ENCODE results near the gene IKBKE. TPM values are rescaled to one million over a fixed set of nuclear protein-coding genes. Genes with fewer than 3 reads are reported as not detected.

IKBKE gene
- total RNA-seq, 1 experiment from 2014 or later: 6.6 TPM

GRCh38 chr1:206524739-206525364, 54.6 kb downstream of the IKBKE start:
- Histone ChIP-seq H2BK120ac (ENCODE audit: low read depth, low read length, poor library complexity, severe bottlenecking) (no peak overlapping the region), H4K5ac (ENCODE audit: insufficient read length, low read depth, low read length) (no peak overlapping the region), H2AK5ac (ENCODE audit: insufficient read length, low read length) (no peak overlapping the region), H4K8ac (replicated peaks; ENCODE audit: insufficient read length, low read depth, low read length) (no peak overlapping the region), H3K9ac (ENCODE audit: extremely low read depth, insufficient read length, low read length) (no peak overlapping the region), H3K27ac (ENCODE audit: insufficient read length, low read depth, low read length) (no peak overlapping the region), H3K4me2 (ENCODE audit: insufficient read depth, insufficient read length, low read length) (no peak overlapping the region), H3K4ac (ENCODE audit: low read depth, low read length) (no peak overlapping the region), H4K91ac (ENCODE audit: insufficient read length, low read depth, low read length) (no peak overlapping the region), H4K20me1 (ENCODE audit: control insufficient read depth, insufficient read depth, insufficient read length) (no peaks in the 10 kb centered on the region), H2BK12ac (ENCODE audit: insufficient read length, low read depth, low read length) (no peak overlapping the region), H3K23ac (ENCODE audit: insufficient read length, low read depth, low read length) (no peak overlapping the region), H3T11ph (ENCODE audit: low read length) (no peak overlapping the region), H3K18ac (ENCODE audit: insufficient read length, low read depth, low read length) (no peak overlapping the region), H2BK15ac (ENCODE audit: low read depth, low read length) (no peak overlapping the region), H3K79me1 (ENCODE audit: insufficient read depth, low read depth, low read length, poor library complexity, severe bottlenecking) (no peaks in the 10 kb centered on the region), H3K9me3 (ENCODE audit: control insufficient read depth, low read depth, low read length) (no peaks in the 10 kb centered on the region), H3K79me2 (ENCODE audit: insufficient read depth, low read length) (no peaks in the 10 kb centered on the region), H3K14ac (ENCODE audit: insufficient read depth, low read length) (no peak overlapping the region), H3K23me2 (ENCODE audit: insufficient read length, low read depth, low read length, poor library complexity, severe bottlenecking) (no peaks in the 10 kb centered on the region), H2BK5ac (ENCODE audit: insufficient read length, low read length) (no peak overlapping the region), H2BK20ac (ENCODE audit: low read depth, low read length, poor library complexity, severe bottlenecking) (no peak overlapping the region), H3K27me3 (ENCODE audit: insufficient read depth, low read length) (no peaks in the 10 kb centered on the region), H2AFZ (ENCODE audit: low read length) (no peak overlapping the region), H3K56ac (ENCODE audit: insufficient read length, low read depth, low read length) (no peak overlapping the region), H3K4me1 (ENCODE audit: insufficient read depth, low read length) (no peaks in the 10 kb centered on the region)
- Mint-ChIP-seq H3K9me3 (no peaks in the 10 kb centered on the region), H3K4me3 (no peak overlapping the region), H3K27me3 (ENCODE audit: low read depth) (peaks cover 7% of the 10 kb centered on the region; the same call in 1 of the 2 replicates), H3K36me3 (ENCODE audit: insufficient read depth in 1 of 3, low read depth in 3 of 3) (no peaks in the 10 kb centered on the region), H3K4me1 (no peaks in the 10 kb centered on the region), H3K27ac (no peak overlapping the region; a peak in 1 of 7 replicates)
- DNase-seq: no peak
- TF ChIP-seq CTCF (conservative IDR thresholded peaks at IDR 0.05): no peak
- WGBS (ENCODE audit: extremely low coverage, insufficient read length, low lambda C conversion rate): no CpG with 5 or more reads among the region's 5 CpGs

All from H9 (cell line).